ENCODE data around the gene TENT5A. TPM values are rescaled to one million over a fixed set of nuclear protein-coding genes. Genes with fewer than 3 reads are reported as not detected.
A peak's percentile ranks its signal among the peaks of the same experiment; 100 is the strongest.

The TENT5A gene
- total RNA-seq, 1 experiment from 2014 or later: 2.5 TPM

GRCh38 chr6:81773887-81774286 lies 21.4 kb upstream of the TENT5A start:
- no peak overlapping the region for H3K27ac Mint-ChIP-seq (ENCODE audit: low read depth, unreplicated experiment)
- no peaks in the 10 kb centered on the region for H3K27me3 Mint-ChIP-seq (ENCODE audit: insufficient read depth, unreplicated experiment)
- H3K36me3 Mint-ChIP-seq (ENCODE audit: insufficient read depth, unreplicated experiment): peaks cover 7% of the 10 kb centered on the region
- no TSS peak for BruUV-seq (replicated peaks)
- POLR2A ChIA-PET: interaction anchor here (0.6 kb wide), 1 partner anchor 279 kb away, joined by 3 read pairs; no protein-coding TSS in a partner anchor
- CTCF ChIA-PET: no interaction called here
- no peak overlapping the region for H3K4me3 Mint-ChIP-seq (ENCODE audit: unreplicated experiment)
- intact Hi-C loops (cut with micrococcal nuclease): no loop called here
- DNase-seq (ENCODE audit: unreplicated experiment): no peak
- peaks cover 12% of the 10 kb centered on the region for H3K9me3 Mint-ChIP-seq (ENCODE audit: unreplicated experiment)
- TF ChIP-seq CTCF (IDR thresholded peaks at IDR 0.05; ENCODE audit: unreplicated experiment): no peak
- peaks cover 16% of the 10 kb centered on the region for H3K4me1 Mint-ChIP-seq (ENCODE audit: insufficient read depth, unreplicated experiment)

- Mint-ChIP-seq H3K27me3 (ENCODE audit: insufficient read depth, unreplicated experiment) (no peaks in the 10 kb centered on the region), H3K4me3 (ENCODE audit: unreplicated experiment) (no peak overlapping the region), H3K27ac (ENCODE audit: low read depth, unreplicated experiment) (peak overlapping the region; percentile 46), H3K4me1 (ENCODE audit: insufficient read depth, unreplicated experiment) (peaks cover 22% of the 10 kb centered on the region), H3K9me3 (ENCODE audit: unreplicated experiment) (peaks cover 12% of the 10 kb centered on the region), H3K36me3 (ENCODE audit: insufficient read depth, unreplicated experiment) (peaks cover 7% of the 10 kb centered on the region)
- intact Hi-C loops (cut with micrococcal nuclease): no loop called here
- POLR2A ChIA-PET: interaction anchor here (0.8 to 1.1 kb wide), 2 partner anchors 10 kb away, joined by 3 to 4 read pairs; no protein-coding TSS in a partner anchor
- BruUV-seq (replicated peaks): no TSS peak
- CTCF ChIA-PET: interaction anchor here (0.6 kb wide), 2 partner anchors 11 to 298 kb away, joined by 3 read pairs; no protein-coding TSS in a partner anchor
- no peak for TF ChIP-seq CTCF (IDR thresholded peaks at IDR 0.05; ENCODE audit: unreplicated experiment)
- peak; percentile 58 for DNase-seq (ENCODE audit: unreplicated experiment)
Observed at GRCh38 chr6:81772741-81773140, 20.3 kb upstream of the TENT5A start.

GRCh38 chr6:81771097-81771496 lies 18.6 kb upstream of the TENT5A start:
- BruUV-seq (replicated peaks): no TSS peak
- Mint-ChIP-seq H3K4me1 (ENCODE audit: insufficient read depth, unreplicated experiment) (peaks cover 32% of the 10 kb centered on the region), H3K36me3 (ENCODE audit: insufficient read depth, unreplicated experiment) (peaks cover 2% of the 10 kb centered on the region), H3K27ac (ENCODE audit: low read depth, unreplicated experiment) (no peak overlapping the region), H3K4me3 (ENCODE audit: unreplicated experiment) (no peak overlapping the region), H3K27me3 (ENCODE audit: insufficient read depth, unreplicated experiment) (no peaks in the 10 kb centered on the region), H3K9me3 (ENCODE audit: unreplicated experiment) (peaks cover 2% of the 10 kb centered on the region)
- no peak for DNase-seq (ENCODE audit: unreplicated experiment)
- intact Hi-C loops (cut with micrococcal nuclease): no loop called here
- TF ChIP-seq CTCF (IDR thresholded peaks at IDR 0.05; ENCODE audit: unreplicated experiment): no peak
- ChIA-PET CTCF (interaction anchor here (0.9 kb wide), 1 partner anchor 17 kb away, joined by 3 read pairs; no protein-coding TSS in a partner anchor), POLR2A (interaction anchor here (0.6 kb wide), 1 partner anchor 1292 kb away, joined by 5 read pairs; no protein-coding TSS in a partner anchor)

GRCh38 chr6:81770381-81770780 lies 17.9 kb upstream of the TENT5A start:
- Mint-ChIP-seq H3K4me3 (ENCODE audit: unreplicated experiment) (no peak overlapping the region), H3K9me3 (ENCODE audit: unreplicated experiment) (no peaks in the 10 kb centered on the region), H3K36me3 (ENCODE audit: insufficient read depth, unreplicated experiment) (no peaks in the 10 kb centered on the region), H3K27ac (ENCODE audit: low read depth, unreplicated experiment) (no peak overlapping the region), H3K4me1 (ENCODE audit: insufficient read depth, unreplicated experiment) (peaks cover 35% of the 10 kb centered on the region), H3K27me3 (ENCODE audit: insufficient read depth, unreplicated experiment) (no peaks in the 10 kb centered on the region)
- no peak for TF ChIP-seq CTCF (IDR thresholded peaks at IDR 0.05; ENCODE audit: unreplicated experiment)
- intact Hi-C loops (cut with micrococcal nuclease): no loop called here
- no peak for DNase-seq (ENCODE audit: unreplicated experiment)
- ChIA-PET POLR2A (interaction anchor here (1.0 to 2.6 kb wide), 2 partner anchors 11 to 231 kb away, joined by 3 to 10 read pairs; no protein-coding TSS in a partner anchor), CTCF (no interaction called here)
- no TSS peak for BruUV-seq (replicated peaks)
